Suprapubic skin (tissue), 4 donors: Measurements from ENCODE around the gene BCAN. TPM values are rescaled to one million over a fixed set of nuclear protein-coding genes. Genes with fewer than 3 reads are reported as not detected.

ENCODE experiments used
- DNase-seq, 2 donors: peaks; one replicate each; pipeline ENCODE4 v3.0.0-alpha.2; 2019; ENCODE audit warnings: low spot score in 2 of 2
- H3K27ac ChIP-seq: fragments of 200-600 bp; sonication (generic); one replicate; pipeline ENCODE4 v1.5.1; 2019
- H3K27me3 ChIP-seq: fragments of 200-600 bp; sonication (generic); one replicate; pipeline ENCODE4 v1.5.1; 2019
- H3K36me3 ChIP-seq: fragments of 200-600 bp; sonication (generic); one replicate; pipeline ENCODE4 v1.5.1; 2019
- H3K4me1 ChIP-seq: fragments of 200-600 bp; sonication (generic); one replicate; pipeline ENCODE4 v1.5.1; 2019
- H3K4me3 ChIP-seq: fragments of 200-600 bp; sonication (generic); one replicate; pipeline ENCODE4 v1.5.1; 2019; ENCODE audit warnings: mild to moderate bottlenecking
- H3K9me3 ChIP-seq: fragments of 200-600 bp; sonication (generic); one replicate; pipeline ENCODE4 v1.5.1; 2019
- EP300 ChIP-seq: sonication (generic); formaldehyde crosslinking; IDR thresholded peaks from one replicate; pipeline ENCODE4 v1.6.1; 2017; ENCODE audit warnings: antibody characterized with exemption
- POLR2A ChIP-seq, 2 donors: fragments of 450-650 bp; IDR thresholded peaks; one replicate each; pipeline ENCODE4 v1.6.1; 2017; ENCODE audit warnings: antibody characterized with exemption in 2 of 2, mild to moderate bottlenecking in 2 of 2, moderate library complexity in 2 of 2
- POLR2AphosphoS5 ChIP-seq, 3 donors: sonication (generic); formaldehyde crosslinking; IDR thresholded peaks; one replicate each; pipeline ENCODE4 v1.6.1; 2017; ENCODE audit warnings: antibody characterized with exemption in 3 of 3
- WGBS: methylation state at CpG from one replicate; pipeline ENCODE4 v1.1.5; 2018; 5-methylcytosine and 5-hydroxymethylcytosine counted together
- total RNA-seq, 4 donors: library from RNA; depleted of rRNA; stranded (reverse); fragments of >200 nt; gene quantifications; one replicate each; pipeline ENCODE4 v1.1.0, GENCODE V29; 2016
- TF ChIP-seq, protein P1 (sequence below), 2 donors: fragments of 200-600 bp in 1 of 2; fragments of 450-650 bp in 1 of 2; sonication (generic) in 1 of 2; IDR thresholded peaks; one replicate each; pipeline ENCODE4 v1.5.1; 2016 to 2019; ENCODE audit warnings: antibody characterized with exemption in 2 of 2, mild to moderate bottlenecking in 1 of 2, moderate library complexity in 1 of 2

The BCAN gene
- total RNA-seq, 4 donors from 2014 or later: 17.8 to 41.2 (median 29.4) TPM

DNA sequence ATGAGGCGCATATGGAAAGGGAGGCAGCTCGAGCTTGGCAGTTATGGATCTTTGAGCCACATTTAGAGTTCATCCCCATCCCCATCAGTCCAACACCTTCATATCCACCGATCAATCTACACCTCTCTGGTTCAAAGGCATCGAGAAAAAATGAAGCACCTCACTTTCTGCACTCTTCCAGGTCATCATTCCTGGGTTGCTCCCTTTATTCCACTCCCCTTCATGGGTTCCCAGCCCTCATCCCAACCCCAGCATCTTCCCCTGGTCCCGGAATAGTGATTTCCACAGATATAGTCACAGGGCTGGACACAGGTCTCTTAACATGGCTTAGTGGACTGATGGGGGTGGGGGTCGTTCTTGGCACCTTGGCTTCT, 22.3 kb upstream of the BCAN start:
- Histone ChIP-seq H3K4me1 (peaks cover 10% of the 10 kb centered on the region), H3K27me3 (peaks cover 69% of the 10 kb centered on the region), H3K36me3 (no peaks in the 10 kb centered on the region), H3K4me3 (no peak overlapping the region), H3K27ac (no peak overlapping the region), H3K9me3 (no peaks in the 10 kb centered on the region)
- TF ChIP-seq EP300 (no peak), POLR2A (IDR thresholded peaks at IDR 0.05) (no peak), POLR2AphosphoS5 (IDR thresholded peaks at IDR 0.05) (no peak)
- TF ChIP-seq, protein P1, sequence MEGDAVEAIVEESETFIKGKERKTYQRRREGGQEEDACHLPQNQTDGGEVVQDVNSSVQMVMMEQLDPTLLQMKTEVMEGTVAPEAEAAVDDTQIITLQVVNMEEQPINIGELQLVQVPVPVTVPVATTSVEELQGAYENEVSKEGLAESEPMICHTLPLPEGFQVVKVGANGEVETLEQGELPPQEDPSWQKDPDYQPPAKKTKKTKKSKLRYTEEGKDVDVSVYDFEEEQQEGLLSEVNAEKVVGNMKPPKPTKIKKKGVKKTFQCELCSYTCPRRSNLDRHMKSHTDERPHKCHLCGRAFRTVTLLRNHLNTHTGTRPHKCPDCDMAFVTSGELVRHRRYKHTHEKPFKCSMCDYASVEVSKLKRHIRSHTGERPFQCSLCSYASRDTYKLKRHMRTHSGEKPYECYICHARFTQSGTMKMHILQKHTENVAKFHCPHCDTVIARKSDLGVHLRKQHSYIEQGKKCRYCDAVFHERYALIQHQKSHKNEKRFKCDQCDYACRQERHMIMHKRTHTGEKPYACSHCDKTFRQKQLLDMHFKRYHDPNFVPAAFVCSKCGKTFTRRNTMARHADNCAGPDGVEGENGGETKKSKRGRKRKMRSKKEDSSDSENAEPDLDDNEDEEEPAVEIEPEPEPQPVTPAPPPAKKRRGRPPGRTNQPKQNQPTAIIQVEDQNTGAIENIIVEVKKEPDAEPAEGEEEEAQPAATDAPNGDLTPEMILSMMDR (IDR thresholded peaks at IDR 0.05): no peak
- no peak for DNase-seq
- 21% methylated on average over 6 of the region's 6 CpGs for WGBS

DNA sequence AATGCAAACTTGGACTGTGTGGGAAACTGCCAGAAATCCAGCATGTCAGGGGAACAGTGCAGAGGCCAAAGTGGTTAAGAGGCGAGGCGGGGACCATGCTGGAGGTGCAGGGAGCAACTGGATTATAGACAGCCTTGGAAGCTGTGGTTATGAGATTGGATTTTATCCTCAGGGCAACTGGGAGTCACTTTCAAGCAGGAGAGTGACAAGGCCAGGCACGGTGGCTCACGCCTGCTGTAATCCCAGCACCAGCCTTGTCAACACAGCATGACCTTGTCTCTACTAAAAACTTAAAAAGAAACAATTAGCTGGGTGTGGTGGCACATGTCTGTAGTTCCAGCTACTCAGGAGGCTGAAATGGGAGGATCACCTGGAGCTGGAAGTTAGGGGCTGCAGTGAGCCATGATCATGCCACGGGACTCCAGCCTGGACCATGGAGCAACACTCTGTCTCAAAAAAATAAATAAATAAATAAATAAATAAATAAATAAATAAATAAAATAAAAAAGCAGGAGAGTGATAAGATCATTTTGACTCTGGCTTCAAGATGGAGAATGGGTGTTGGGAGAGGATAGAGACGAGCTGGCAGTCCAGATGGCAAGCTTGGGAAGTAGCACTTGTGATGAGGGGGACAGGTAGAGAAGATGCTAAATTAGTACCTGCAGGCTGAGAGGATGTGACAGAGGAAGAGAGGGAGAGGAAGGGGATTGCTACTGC, 19.2 kb upstream of the BCAN start:
- H3K4me3 ChIP-seq: no peak overlapping the region
- DNase-seq: no peak
- H3K4me1 ChIP-seq: peaks cover 21% of the 10 kb centered on the region
- H3K36me3 ChIP-seq: no peaks in the 10 kb centered on the region
- no peaks in the 10 kb centered on the region for H3K9me3 ChIP-seq
- no peak overlapping the region for H3K27ac ChIP-seq
- H3K27me3 ChIP-seq: peaks cover 91% of the 10 kb centered on the region
- WGBS: 74% methylated on average over 6 of the region's 6 CpGs
- TF ChIP-seq POLR2AphosphoS5 (IDR thresholded peaks at IDR 0.05) (no peak), POLR2A (IDR thresholded peaks at IDR 0.05) (no peak), EP300 (no peak)

DNA sequence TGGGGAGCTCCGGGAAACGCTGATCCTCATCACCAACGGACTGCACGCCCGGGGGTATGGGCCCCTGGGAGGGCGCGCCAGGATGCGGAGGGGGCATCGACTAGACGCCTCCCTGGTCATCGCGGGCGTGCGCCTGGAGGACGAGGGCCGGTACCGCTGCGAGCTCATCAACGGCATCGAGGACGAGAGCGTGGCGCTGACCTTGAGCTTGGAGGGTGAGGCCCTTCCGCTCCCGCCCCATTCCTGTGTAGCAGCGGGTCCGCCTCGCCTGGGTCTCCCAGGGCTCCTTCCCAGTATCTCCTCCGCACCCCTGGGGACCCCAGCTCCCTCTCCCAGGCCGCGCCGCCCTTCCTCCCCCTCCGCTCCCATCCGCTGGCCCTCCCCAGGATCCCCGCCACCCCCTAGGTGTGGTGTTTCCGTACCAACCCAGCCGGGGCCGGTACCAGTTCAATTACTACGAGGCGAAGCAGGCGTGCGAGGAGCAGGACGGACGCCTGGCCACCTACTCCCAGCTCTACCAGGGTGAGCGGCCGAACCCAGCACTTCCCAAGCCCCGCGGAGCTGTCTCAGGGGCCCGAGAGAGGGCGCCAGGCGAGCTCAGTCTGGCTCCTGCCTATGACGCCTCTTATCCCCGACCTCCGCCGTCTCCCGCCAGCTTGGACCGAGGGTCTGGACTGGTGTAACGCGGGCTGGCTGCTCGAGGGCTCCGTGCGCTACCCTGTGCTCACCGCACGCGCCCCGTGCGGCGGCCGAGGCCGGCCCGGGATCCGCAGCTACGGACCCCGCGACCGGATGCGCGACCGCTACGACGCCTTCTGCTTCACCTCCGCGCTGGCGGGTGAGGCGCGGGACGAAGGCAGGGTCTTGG, 17.7 kb upstream of the BCAN start:
- Histone ChIP-seq H3K9me3 (no peaks in the 10 kb centered on the region), H3K36me3 (no peaks in the 10 kb centered on the region), H3K27me3 (peaks cover 84% of the 10 kb centered on the region), H3K27ac (no peak overlapping the region), H3K4me1 (peaks cover 21% of the 10 kb centered on the region), H3K4me3 (peak overlapping the region; percentile 42)
- 6% methylated on average over 38 of the region's 87 CpGs for WGBS
- DNase-seq: no peak
- TF ChIP-seq EP300: no peak

DNA sequence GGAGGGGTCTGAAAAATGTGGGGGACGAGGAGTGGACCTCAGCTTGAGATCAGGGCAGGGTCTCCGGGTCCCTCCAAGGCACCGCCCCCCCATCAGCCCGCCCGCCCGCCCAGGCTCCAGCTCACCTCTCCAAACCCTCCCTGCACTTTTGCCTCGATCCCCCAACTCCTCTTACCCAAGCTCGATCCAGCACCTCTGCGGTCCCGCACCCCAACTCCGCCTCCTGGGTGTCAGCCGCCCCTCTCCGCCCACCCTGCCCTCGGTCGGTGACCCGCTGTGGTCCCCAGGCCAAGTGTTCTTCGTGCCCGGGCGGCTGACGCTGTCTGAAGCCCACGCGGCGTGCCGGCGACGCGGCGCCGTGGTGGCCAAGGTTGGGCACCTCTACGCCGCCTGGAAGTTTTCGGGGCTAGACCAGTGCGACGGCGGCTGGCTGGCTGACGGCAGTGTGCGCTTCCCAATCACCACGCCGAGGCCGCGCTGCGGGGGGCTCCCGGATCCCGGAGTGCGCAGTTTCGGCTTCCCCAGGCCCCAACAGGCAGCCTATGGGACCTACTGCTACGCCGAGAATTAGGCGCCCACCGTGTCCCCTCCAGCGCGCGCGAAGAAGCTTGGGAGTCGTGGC, 17.0 kb upstream of the BCAN start:
- Histone ChIP-seq H3K27me3 (peaks cover 82% of the 10 kb centered on the region), H3K27ac (no peak overlapping the region), H3K9me3 (no peaks in the 10 kb centered on the region), H3K4me3 (peak overlapping the region; percentile 42), H3K36me3 (no peaks in the 10 kb centered on the region), H3K4me1 (peaks cover 21% of the 10 kb centered on the region)
- DNase-seq: no peak
- WGBS: 4% methylated on average over 25 of the region's 55 CpGs
- TF ChIP-seq, protein P1 (IDR thresholded peaks at IDR 0.05): no peak
- no peak for TF ChIP-seq POLR2A (IDR thresholded peaks at IDR 0.05)
- no peak for TF ChIP-seq EP300
- TF ChIP-seq POLR2AphosphoS5 (IDR thresholded peaks at IDR 0.05): no peak

DNA sequence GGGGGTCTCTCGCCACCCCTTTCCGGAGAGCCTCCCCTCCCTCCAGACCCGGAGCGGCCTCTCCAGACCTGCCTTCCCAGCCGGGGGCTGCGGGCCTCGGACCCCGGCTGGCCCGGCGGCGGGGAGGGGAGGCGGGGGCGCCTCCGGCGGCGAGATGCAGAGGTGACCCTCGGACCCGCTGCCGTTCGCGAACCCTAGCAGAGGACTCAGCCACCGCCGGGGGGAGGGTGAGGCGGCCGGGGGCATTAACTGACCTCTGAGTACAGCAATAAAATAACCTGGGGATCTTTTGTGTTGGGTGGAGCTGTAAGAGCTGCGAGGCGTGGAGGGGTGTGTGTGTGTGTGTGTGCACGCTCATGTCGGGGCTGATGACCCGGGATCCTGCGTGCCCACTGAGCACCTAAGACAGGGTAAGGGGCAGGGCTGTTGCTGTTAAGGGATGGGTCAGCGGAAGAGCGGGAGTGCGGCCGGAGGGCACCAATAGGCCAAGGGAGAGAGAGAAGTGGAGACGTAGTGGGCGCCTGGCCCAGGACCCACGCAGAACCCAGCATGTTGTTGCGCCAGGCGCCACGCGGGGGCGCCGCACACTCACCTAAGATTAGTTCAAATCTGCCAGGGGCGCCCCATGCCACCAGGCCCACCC, 16.4 kb upstream of the BCAN start:
- Histone ChIP-seq H3K27ac (no peak overlapping the region), H3K4me1 (peaks cover 21% of the 10 kb centered on the region), H3K27me3 (peaks cover 82% of the 10 kb centered on the region), H3K4me3 (peak overlapping the region; percentile 42), H3K36me3 (no peaks in the 10 kb centered on the region), H3K9me3 (no peaks in the 10 kb centered on the region)
- 2% methylated on average over 29 of the region's 45 CpGs for WGBS
- no peak for DNase-seq
- no peak for TF ChIP-seq POLR2AphosphoS5 (IDR thresholded peaks at IDR 0.05)
- TF ChIP-seq, protein P1 (IDR thresholded peaks at IDR 0.05): peak; percentile 65 to 81
